GM23338 (cell line): ENCODE results near the gene ANKRD45. TPM values are rescaled to one million over a fixed set of nuclear protein-coding genes. Genes with fewer than 3 reads are reported as not detected.

ENCODE experiments used
- ATAC-seq: fragments of 200-7000 bp; cut with Tn5 transposase; 3 replicates; pipeline ENCODE4 v1.9.1; 2020
- DNase-seq: peaks from one replicate; pipeline ENCODE4 v3.0.0-alpha.2; 2015; ENCODE audit warnings: low spot score
- H2AFZ ChIP-seq: fragments of 200-600 bp; sonication (generic); 2 replicates; pipeline ENCODE4 v1.8.0; 2016; ENCODE audit warnings: antibody characterized with exemption, mild to moderate bottlenecking, moderate library complexity
- H3F3A ChIP-seq: fragments of 200-600 bp; sonication (generic); replicated peaks from 2 replicates; pipeline ENCODE4 v1.8.0; 2017; ENCODE audit warnings: antibody characterized with exemption, mixed run types, low read depth
- H3K27ac ChIP-seq: fragments of 200-600 bp; sonication (generic); 2 replicates; pipeline ENCODE4 v1.6.1; 2016; ENCODE audit warnings: low read depth
- H3K27me3 ChIP-seq: fragments of 200-600 bp; sonication (generic); 2 replicates; pipeline ENCODE4 v1.8.0; 2016; ENCODE audit warnings: mild to moderate bottlenecking, mixed run types, moderate library complexity; ENCODE audit not compliant: insufficient read depth
- H3K36me3 ChIP-seq: fragments of 200-600 bp; sonication (generic); 2 replicates; pipeline ENCODE4 v1.8.0; 2016; ENCODE audit warnings: mild to moderate bottlenecking; ENCODE audit not compliant: insufficient read depth
- H3K4me1 ChIP-seq: fragments of 200-600 bp; sonication (generic); 2 replicates; pipeline ENCODE4 v1.8.0; 2016; ENCODE audit warnings: mild to moderate bottlenecking, moderate library complexity; ENCODE audit not compliant: insufficient read depth
- H3K4me2 ChIP-seq: fragments of 200-600 bp; sonication (generic); 2 replicates; pipeline ENCODE4 v1.7.1; 2017; ENCODE audit warnings: mixed run types
- H3K4me3 ChIP-seq: fragments of 200-600 bp; sonication (generic); 2 replicates; pipeline ENCODE4 v1.6.1; 2016; ENCODE audit warnings: mixed run types
- H3K79me2 ChIP-seq: fragments of 200-600 bp; sonication (generic); replicated peaks from 2 replicates; pipeline ENCODE4 v1.8.0; 2017; ENCODE audit warnings: mild to moderate bottlenecking; ENCODE audit not compliant: insufficient read depth
- H3K9me2 ChIP-seq: fragments of 200-600 bp; sonication (generic); 2 replicates; pipeline ENCODE4 v1.8.0; 2017; ENCODE audit not compliant: insufficient read depth
- H4K20me1 ChIP-seq: fragments of 200-600 bp; sonication (generic); replicated peaks from 2 replicates; pipeline ENCODE4 v1.8.0; 2017; ENCODE audit warnings: mild to moderate bottlenecking; ENCODE audit not compliant: insufficient read depth
- H3K27ac Mint-ChIP-seq: 2 replicates; pipeline ENCODE4 v1.8.0; 2020; ENCODE audit warnings: inconsistent platforms, mild to moderate bottlenecking, moderate library complexity, mixed read lengths
- H3K27me3 Mint-ChIP-seq: 3 replicates; pipeline ENCODE4 v1.8.0; 2022; ENCODE audit warnings: low read depth, mild to moderate bottlenecking, moderate library complexity, mixed read lengths, inconsistent platforms; ENCODE audit not compliant: insufficient read depth, poor library complexity
- H3K36me3 Mint-ChIP-seq: 3 replicates; pipeline ENCODE4 v1.8.0; 2021; ENCODE audit warnings: low read depth, mild to moderate bottlenecking, inconsistent platforms, moderate library complexity, mixed read lengths
- H3K4me1 Mint-ChIP-seq: 3 replicates; pipeline ENCODE4 v1.8.0; 2020; ENCODE audit warnings: mild to moderate bottlenecking, inconsistent platforms, mixed read lengths
- H3K4me3 Mint-ChIP-seq: 3 replicates; pipeline ENCODE4 v1.8.0; 2021; ENCODE audit warnings: moderate library complexity, mild to moderate bottlenecking, inconsistent platforms, mixed read lengths
- H3K9me3 Mint-ChIP-seq: 3 replicates; pipeline ENCODE4 v1.8.0; 2020; ENCODE audit warnings: moderate library complexity, mild to moderate bottlenecking, inconsistent platforms, mixed read lengths
- CREB1 ChIP-seq: fragments of 250-450 bp; sonication (Bioruptor Pico); IDR thresholded peaks from 2 replicates; pipeline ENCODE4 v1.5.0; 2020; ENCODE audit warnings: low read depth, mild to moderate bottlenecking, moderate library complexity
- EZH2 ChIP-seq: fragments of 200-600 bp; sonication (generic); IDR thresholded peaks from one replicate; pipeline ENCODE4 v1.8.0; 2017; ENCODE audit warnings: antibody characterized with exemption, mild to moderate bottlenecking, low read depth; ENCODE audit not compliant: unreplicated experiment
- EZH2phosphoT487 ChIP-seq: fragments of 200-600 bp; sonication (generic); IDR thresholded peaks from one replicate; pipeline ENCODE4 v1.8.1; 2018; ENCODE audit warnings: antibody characterized with exemption; ENCODE audit not compliant: unreplicated experiment
- JUNB ChIP-seq: IDR thresholded peaks from one replicate; pipeline ENCODE4 v1.6.1; 2016; ENCODE audit warnings: antibody characterized with exemption; ENCODE audit not compliant: unreplicated experiment
- NANOG ChIP-seq: IDR thresholded peaks from 2 replicates; pipeline ENCODE4 v1.6.1; 2016; ENCODE audit warnings: antibody characterized with exemption, borderline replicate concordance
- STAT1 ChIP-seq: IDR thresholded peaks from one replicate; pipeline ENCODE4 v1.6.1; 2016; ENCODE audit warnings: antibody characterized with exemption; ENCODE audit not compliant: unreplicated experiment
- ZNF114 ChIP-seq: fragments of 250-450 bp; sonication (Bioruptor Pico); IDR thresholded peaks from 2 replicates; pipeline ENCODE4 v1.5.0; 2020; ENCODE audit warnings: mild to moderate bottlenecking, moderate library complexity
- polyA plus RNA-seq: library from polyadenylated mRNA; unstranded; fragments of >200 nt; fragmentation: Nextera tagmentation; extraction: Ambion mirVana; gene quantifications from 2 replicates; pipeline ENCODE4 v1.2.1, GENCODE V29; 2016
- total RNA-seq: library from RNA; depleted of rRNA; stranded (reverse); fragments of >200 nt; shearing (Covaris generic); gene quantifications from 2 replicates; pipeline ENCODE4 v1.2.3, GENCODE V29; 2014; rRNA removed
- TF ChIP-seq, protein P1 (sequence below): IDR thresholded peaks from 2 replicates; pipeline ENCODE4 v1.6.1; 2016; ENCODE audit warnings: antibody characterized with exemption
- TF ChIP-seq, protein P2 (sequence below), 2 experiments: fragments of 200-600 bp in 1 of 2; sonication (generic) in 1 of 2; conservative IDR thresholded peaks; 2 replicates each; pipeline versions ENCODE4 v1.5.1 to v1.6.1; 2016 to 2017; ENCODE audit warnings: antibody characterized with exemption in 2 of 2, low read depth in 2 of 2, mild to moderate bottlenecking in 2 of 2, moderate library complexity in 1 of 2

Gene ANKRD45
- total and polyA plus RNA-seq, 2 experiments from 2014 or later = 1.5 to 2.3 TPM

DNA sequence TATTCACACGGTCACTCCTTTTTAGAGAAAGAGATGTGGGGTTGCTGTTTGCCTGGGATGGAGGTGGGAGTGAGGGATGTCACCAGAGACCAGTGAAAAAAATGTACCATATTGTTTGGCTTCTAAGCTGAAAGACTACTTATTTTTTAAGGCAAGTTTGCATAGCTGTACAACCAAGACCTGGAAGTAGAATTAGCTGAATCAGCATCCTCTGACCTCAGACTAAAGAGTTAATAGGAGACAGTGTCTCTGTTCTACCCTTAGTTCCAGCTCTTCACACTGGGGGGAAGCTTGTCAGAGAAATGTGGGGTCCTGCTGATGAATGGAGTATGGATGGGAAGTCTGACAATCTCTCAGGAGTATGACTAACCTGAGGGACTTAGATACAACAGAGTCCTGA lies 108.4 kb downstream of the ANKRD45 start:
- H3F3A ChIP-seq = no peaks in the 10 kb centered on the region
- no peak for DNase-seq
- peaks cover 3% of the 10 kb centered on the region; the same call in 2 of the 3 replicates for H3K9me3 Mint-ChIP-seq

DNA sequence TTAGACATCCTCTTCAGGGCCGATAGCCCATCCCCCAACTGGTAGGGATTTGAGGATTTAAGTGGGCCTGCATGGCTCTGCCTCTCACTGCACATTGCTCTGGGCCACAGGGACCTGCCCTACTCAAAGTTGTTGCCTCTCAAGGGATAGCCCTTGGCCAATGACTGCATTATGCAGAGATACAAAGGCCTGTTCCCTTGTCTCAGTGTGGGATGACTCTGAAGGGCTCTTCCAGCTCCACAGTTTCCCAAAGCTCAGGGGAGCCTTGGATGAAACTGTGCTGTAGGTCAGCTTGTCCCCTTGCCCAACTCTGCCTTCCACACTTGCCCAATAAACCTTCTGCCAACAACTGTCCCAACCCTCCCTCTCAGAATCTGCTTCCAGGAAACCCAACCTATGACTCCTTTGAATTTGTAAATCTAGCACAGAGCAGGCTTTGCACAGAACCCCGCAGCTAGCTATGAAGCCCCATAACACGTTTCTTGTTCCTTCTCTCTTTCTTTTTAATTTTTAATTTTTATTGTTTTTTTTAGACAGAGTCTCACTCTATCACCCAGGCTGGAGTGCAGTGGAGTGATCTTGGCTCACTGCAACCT lies 109.3 kb downstream of the ANKRD45 start:
- H3K4me3 ChIP-seq = no peak overlapping the region

More for the DNA sequence above, 108.4 kb downstream of the ANKRD45 start:
- Mint-ChIP-seq H3K4me1 (no peaks in the 10 kb centered on the region), H3K4me3 (no peak overlapping the region), H3K27me3 (peaks cover 4% of the 10 kb centered on the region), H3K36me3 (no peaks in the 10 kb centered on the region), H3K27ac (no peak overlapping the region)
- Histone ChIP-seq H4K20me1 (no peaks in the 10 kb centered on the region), H3K4me1 (no peaks in the 10 kb centered on the region), H3K79me2 (no peaks in the 10 kb centered on the region), H3K36me3 (no peaks in the 10 kb centered on the region; the same call in 1 of the 2 replicates), H3K27ac (no peak overlapping the region), H3K4me3 (no peak overlapping the region), H3K27me3 (no peaks in the 10 kb centered on the region), H3K9me2 (no peaks in the 10 kb centered on the region), H2AFZ (no peak overlapping the region), H3K4me2 (no peak overlapping the region)
- ATAC-seq = no peak
- TF ChIP-seq, protein P1, sequence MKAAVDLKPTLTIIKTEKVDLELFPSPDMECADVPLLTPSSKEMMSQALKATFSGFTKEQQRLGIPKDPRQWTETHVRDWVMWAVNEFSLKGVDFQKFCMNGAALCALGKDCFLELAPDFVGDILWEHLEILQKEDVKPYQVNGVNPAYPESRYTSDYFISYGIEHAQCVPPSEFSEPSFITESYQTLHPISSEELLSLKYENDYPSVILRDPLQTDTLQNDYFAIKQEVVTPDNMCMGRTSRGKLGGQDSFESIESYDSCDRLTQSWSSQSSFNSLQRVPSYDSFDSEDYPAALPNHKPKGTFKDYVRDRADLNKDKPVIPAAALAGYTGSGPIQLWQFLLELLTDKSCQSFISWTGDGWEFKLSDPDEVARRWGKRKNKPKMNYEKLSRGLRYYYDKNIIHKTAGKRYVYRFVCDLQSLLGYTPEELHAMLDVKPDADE = no peak
- TF ChIP-seq JUNB (no peak), CREB1 (CRISPR knock-in tag) (no peak)

More for the DNA sequence above, 109.3 kb downstream of the ANKRD45 start:
- Histone ChIP-seq H3K4me2 (no peak overlapping the region), H2AFZ (peak overlapping the region; percentile 52), H3K79me2 (no peaks in the 10 kb centered on the region), H3K4me1 (no peaks in the 10 kb centered on the region), H3F3A (no peaks in the 10 kb centered on the region), H3K27me3 (no peaks in the 10 kb centered on the region), H3K36me3 (no peaks in the 10 kb centered on the region; the same call in 1 of the 2 replicates), H3K9me2 (no peaks in the 10 kb centered on the region), H4K20me1 (no peaks in the 10 kb centered on the region), H3K27ac (no peak overlapping the region)
- Mint-ChIP-seq H3K27ac (peak overlapping the region; percentile 30; the same call in 1 of the 2 replicates), H3K4me3 (no peak overlapping the region), H3K27me3 (peaks cover 4% of the 10 kb centered on the region), H3K9me3 (peaks cover 3% of the 10 kb centered on the region; the same call in 2 of the 3 replicates), H3K4me1 (no peaks in the 10 kb centered on the region), H3K36me3 (no peaks in the 10 kb centered on the region)
- no peak for DNase-seq
- no peak for TF ChIP-seq CREB1 (CRISPR knock-in tag)
- no peak for TF ChIP-seq JUNB
- TF ChIP-seq EZH2 = no peak
- TF ChIP-seq STAT1 = no peak
- TF ChIP-seq, protein P2, sequence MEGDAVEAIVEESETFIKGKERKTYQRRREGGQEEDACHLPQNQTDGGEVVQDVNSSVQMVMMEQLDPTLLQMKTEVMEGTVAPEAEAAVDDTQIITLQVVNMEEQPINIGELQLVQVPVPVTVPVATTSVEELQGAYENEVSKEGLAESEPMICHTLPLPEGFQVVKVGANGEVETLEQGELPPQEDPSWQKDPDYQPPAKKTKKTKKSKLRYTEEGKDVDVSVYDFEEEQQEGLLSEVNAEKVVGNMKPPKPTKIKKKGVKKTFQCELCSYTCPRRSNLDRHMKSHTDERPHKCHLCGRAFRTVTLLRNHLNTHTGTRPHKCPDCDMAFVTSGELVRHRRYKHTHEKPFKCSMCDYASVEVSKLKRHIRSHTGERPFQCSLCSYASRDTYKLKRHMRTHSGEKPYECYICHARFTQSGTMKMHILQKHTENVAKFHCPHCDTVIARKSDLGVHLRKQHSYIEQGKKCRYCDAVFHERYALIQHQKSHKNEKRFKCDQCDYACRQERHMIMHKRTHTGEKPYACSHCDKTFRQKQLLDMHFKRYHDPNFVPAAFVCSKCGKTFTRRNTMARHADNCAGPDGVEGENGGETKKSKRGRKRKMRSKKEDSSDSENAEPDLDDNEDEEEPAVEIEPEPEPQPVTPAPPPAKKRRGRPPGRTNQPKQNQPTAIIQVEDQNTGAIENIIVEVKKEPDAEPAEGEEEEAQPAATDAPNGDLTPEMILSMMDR (conservative IDR thresholded peaks at IDR 0.05; ENCODE audit: low read depth in 2 of 2) = no peak
- no peak for TF ChIP-seq NANOG
- no peak for TF ChIP-seq ZNF114 (CRISPR knock-in tag)
- TF ChIP-seq EZH2phosphoT487 = no peak
- ATAC-seq = no peak

Other genes starting within 250 kb of the ANKRD45 start
- gene PRDX6, start 192.5 kb downstream of the ANKRD45 start, total RNA-seq = 448 and 516 TPM in 2 replicates
- gene PRDX6, start 192.5 kb downstream of the ANKRD45 start, polyA plus RNA-seq = 726 and 746 TPM in 2 replicates
- gene SLC9C2, start 66.8 kb downstream of the ANKRD45 start, total RNA-seq = 1.1 TPM in 1 of 2 replicates, not detected in the other
- gene SLC9C2, start 66.8 kb downstream of the ANKRD45 start, polyA plus RNA-seq = not detected in 2 replicates
- gene TEX50, start 34.5 kb downstream of the ANKRD45 start, total RNA-seq = not detected in 2 replicates
- gene TEX50, start 34.5 kb downstream of the ANKRD45 start, polyA plus RNA-seq = not detected in 2 replicates
- gene KLHL20, start 45.1 kb upstream of the ANKRD45 start, total RNA-seq = 7.9 and 14.5 TPM in 2 replicates
- gene KLHL20, start 45.1 kb upstream of the ANKRD45 start, polyA plus RNA-seq = 11.8 and 12.3 TPM in 2 replicates
- 41.1 and 49.9 TPM in 2 replicates for gene DARS2, start 154.8 kb upstream of the ANKRD45 start, total RNA-seq
- gene DARS2, start 154.8 kb upstream of the ANKRD45 start, polyA plus RNA-seq = 17.0 and 18.1 TPM in 2 replicates
- gene CENPL, start 155.0 kb upstream of the ANKRD45 start, total RNA-seq = 23.5 and 40.7 TPM in 2 replicates
- 8.8 and 13.6 TPM in 2 replicates for gene CENPL, start 155.0 kb upstream of the ANKRD45 start, polyA plus RNA-seq
- 979 and 1,111 TPM in 2 replicates for gene GAS5, start 198.1 kb upstream of the ANKRD45 start, total RNA-seq
- gene GAS5, start 198.1 kb upstream of the ANKRD45 start, polyA plus RNA-seq = 992 and 1,077 TPM in 2 replicates
- gene ZBTB37, start 198.5 kb upstream of the ANKRD45 start, total RNA-seq = 15.2 and 15.8 TPM in 2 replicates
- 1.4 and 2.7 TPM in 2 replicates for gene ZBTB37, start 198.5 kb upstream of the ANKRD45 start, polyA plus RNA-seq
- not detected in 2 replicates for gene SERPINC1, start 247.5 kb upstream of the ANKRD45 start, total RNA-seq
- gene SERPINC1, start 247.5 kb upstream of the ANKRD45 start, polyA plus RNA-seq = not detected in 2 replicates